Fibroblast of villous mesenchyme (primary cell): Measurements from ENCODE around the gene SLX4. TPM values are rescaled to one million over a fixed set of nuclear protein-coding genes. Genes with fewer than 3 reads are reported as not detected.
"Not testable (repeated sequence)": the region's sequence is repeated elsewhere in the genome, so short reads cannot be mapped to it uniquely, and the experiment has no call there.

Experiments used
- DNase-seq: peaks from one replicate; pipeline ENCODE4 v3.0.0-alpha.2; 2010; ENCODE audit warnings: low read depth
- H3K4me3 ChIP-seq: 2 replicates; pipeline ENCODE4 v1.5.1; 2011; ENCODE audit warnings: low read depth, mild to moderate bottlenecking, low read length
- CTCF ChIP-seq: IDR thresholded peaks from 2 replicates; pipeline ENCODE4 v1.5.1; 2012; ENCODE audit warnings: low read depth, mild to moderate bottlenecking, low read length; ENCODE audit not compliant: insufficient read depth
- total RNA-seq: library from RNA; depleted of rRNA; stranded (reverse); fragments of >200 nt; gene quantifications from 2 replicates; pipeline ENCODE4 v1.2.3, GENCODE V29; 2012

Gene SLX4, protein sequence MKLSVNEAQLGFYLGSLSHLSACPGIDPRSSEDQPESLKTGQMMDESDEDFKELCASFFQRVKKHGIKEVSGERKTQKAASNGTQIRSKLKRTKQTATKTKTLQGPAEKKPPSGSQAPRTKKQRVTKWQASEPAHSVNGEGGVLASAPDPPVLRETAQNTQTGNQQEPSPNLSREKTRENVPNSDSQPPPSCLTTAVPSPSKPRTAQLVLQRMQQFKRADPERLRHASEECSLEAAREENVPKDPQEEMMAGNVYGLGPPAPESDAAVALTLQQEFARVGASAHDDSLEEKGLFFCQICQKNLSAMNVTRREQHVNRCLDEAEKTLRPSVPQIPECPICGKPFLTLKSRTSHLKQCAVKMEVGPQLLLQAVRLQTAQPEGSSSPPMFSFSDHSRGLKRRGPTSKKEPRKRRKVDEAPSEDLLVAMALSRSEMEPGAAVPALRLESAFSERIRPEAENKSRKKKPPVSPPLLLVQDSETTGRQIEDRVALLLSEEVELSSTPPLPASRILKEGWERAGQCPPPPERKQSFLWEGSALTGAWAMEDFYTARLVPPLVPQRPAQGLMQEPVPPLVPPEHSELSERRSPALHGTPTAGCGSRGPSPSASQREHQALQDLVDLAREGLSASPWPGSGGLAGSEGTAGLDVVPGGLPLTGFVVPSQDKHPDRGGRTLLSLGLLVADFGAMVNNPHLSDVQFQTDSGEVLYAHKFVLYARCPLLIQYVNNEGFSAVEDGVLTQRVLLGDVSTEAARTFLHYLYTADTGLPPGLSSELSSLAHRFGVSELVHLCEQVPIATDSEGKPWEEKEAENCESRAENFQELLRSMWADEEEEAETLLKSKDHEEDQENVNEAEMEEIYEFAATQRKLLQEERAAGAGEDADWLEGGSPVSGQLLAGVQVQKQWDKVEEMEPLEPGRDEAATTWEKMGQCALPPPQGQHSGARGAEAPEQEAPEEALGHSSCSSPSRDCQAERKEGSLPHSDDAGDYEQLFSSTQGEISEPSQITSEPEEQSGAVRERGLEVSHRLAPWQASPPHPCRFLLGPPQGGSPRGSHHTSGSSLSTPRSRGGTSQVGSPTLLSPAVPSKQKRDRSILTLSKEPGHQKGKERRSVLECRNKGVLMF (N-terminal part only)
- 7.1 and 7.3 TPM in 2 replicates for total RNA-seq

GRCh38 chr16:3611146-3611975, at the start of gene SLX4:
TSS of gene SLX4 (minus strand) at chr16:3611606. CDS start at chr16:3608964, 2,642 bp downstream.
- no peak for TF ChIP-seq CTCF
- H3K4me3 ChIP-seq, result peak within 1 kb of the TSS; percentile 98
- DNase-seq, result peak; percentile 89

GRCh38 chr16:3659251-3659650, 47.8 kb upstream of the SLX4 start:
- DNase-seq, result peak; percentile 58
- H3K4me3 ChIP-seq, result no peak overlapping the region
- no peak for TF ChIP-seq CTCF

- DNase-seq, result no peak
- H3K4me3 ChIP-seq, result no peak overlapping the region
- no peak for TF ChIP-seq CTCF
Measured at GRCh38 chr16:3656491-3657468, 45.4 kb upstream of the SLX4 start.

GRCh38 chr16:3656160-3656490, 44.7 kb upstream of the SLX4 start:
- not testable (repeated sequence) for H3K4me3 ChIP-seq, DNase-seq

DNA sequence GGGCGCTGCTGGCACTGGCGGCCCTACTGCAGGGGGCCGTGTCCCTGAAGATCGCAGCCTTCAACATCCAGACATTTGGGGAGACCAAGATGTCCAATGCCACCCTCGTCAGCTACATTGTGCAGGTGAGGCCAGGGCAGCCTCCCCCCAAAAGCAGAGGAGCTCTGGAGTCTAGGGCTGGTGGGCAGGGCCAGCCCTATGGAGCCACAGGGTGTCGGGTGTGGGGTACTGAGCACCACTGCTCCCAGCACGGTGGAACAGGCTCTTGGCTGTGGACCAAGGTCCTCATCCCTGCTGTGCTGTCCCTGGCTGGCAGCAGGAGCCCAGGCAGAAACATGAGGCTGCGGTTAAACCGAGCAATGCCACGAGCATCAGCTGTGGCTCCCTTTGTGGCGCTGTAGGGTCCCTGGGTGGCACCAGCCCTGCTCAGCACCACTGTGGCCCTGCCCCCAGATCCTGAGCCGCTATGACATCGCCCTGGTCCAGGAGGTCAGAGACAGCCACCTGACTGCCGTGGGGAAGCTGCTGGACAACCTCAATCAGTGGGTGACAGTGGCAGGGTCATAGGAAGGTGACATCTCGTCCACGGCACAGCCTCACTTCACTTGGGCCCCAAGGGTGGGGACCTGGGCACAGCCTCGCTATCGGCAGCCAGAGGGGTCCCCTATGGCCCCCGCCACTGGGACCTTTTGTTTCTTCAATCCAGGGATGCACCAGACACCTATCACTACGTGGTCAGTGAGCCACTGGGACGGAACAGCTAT, 44.2 kb upstream of the SLX4 start:
- TF ChIP-seq CTCF, result no peak
- no peak overlapping the region for H3K4me3 ChIP-seq
- no peak for DNase-seq

GRCh38 chr16:3655030-3655395, 43.6 kb upstream of the SLX4 start:
- DNase-seq, result no peak
- no peak for TF ChIP-seq CTCF
- no peak overlapping the region for H3K4me3 ChIP-seq
